Gastrocnemius medialis (tissue), 4 donors: ENCODE data around the gene WRAP73. TPM values are rescaled to one million over a fixed set of nuclear protein-coding genes. Genes with fewer than 3 reads are reported as not detected.

Experiments
- ATAC-seq, 2 donors: fragments of 150-250 bp; one replicate each; pipeline ENCODE4 v1.9.1; 2016
- DNase-seq, 2 donors: peaks; one replicate each; pipeline ENCODE4 v3.0.0-alpha.2; 2019
- H3K27ac ChIP-seq, 4 donors: fragments of 200-600 bp; sonication (generic); 1 replicate in 1 of 4; 2 replicates in 3 of 4; pipeline ENCODE4 v1.5.1; 2016 to 2018; ENCODE audit warnings: mild to moderate bottlenecking in 2 of 4, moderate library complexity in 1 of 4
- H3K27me3 ChIP-seq, 3 donors: fragments of 200-600 bp; sonication (generic) in 2 of 3; 1 replicate in 1 of 3; 2 replicates in 2 of 3; pipeline versions ENCODE4 v1.5.1 to v1.6.0; 2016 to 2019; ENCODE audit warnings: mild to moderate bottlenecking in 1 of 3, moderate library complexity in 1 of 3
- H3K36me3 ChIP-seq, 2 donors: fragments of 200-600 bp; sonication (generic) in 1 of 2; one replicate each; pipeline ENCODE4 v1.5.1; 2017 to 2018
- H3K4me1 ChIP-seq, 2 donors: fragments of 200-600 bp; sonication (generic) in 1 of 2; one replicate each; pipeline ENCODE4 v1.5.1; 2016 to 2017; ENCODE audit warnings: mild to moderate bottlenecking in 2 of 2
- H3K4me3 ChIP-seq, 4 donors: fragments of 200-600 bp; sonication (generic) in 3 of 4; 1 replicate in 1 of 4; 2 replicates in 3 of 4; pipeline ENCODE4 v1.5.1; 2016 to 2019; ENCODE audit warnings: mild to moderate bottlenecking in 2 of 4
- H3K9me3 ChIP-seq, 3 donors: fragments of 200-600 bp; sonication (generic) in 2 of 3; 1 replicate in 1 of 3; 2 replicates in 2 of 3; pipeline ENCODE4 v1.5.1; 2016 to 2019
- POLR2A ChIP-seq, 2 donors: fragments of 450-650 bp; IDR thresholded peaks; one replicate each; pipeline ENCODE4 v1.6.1; 2017; ENCODE audit warnings: antibody characterized with exemption in 2 of 2, mild to moderate bottlenecking in 2 of 2, moderate library complexity in 2 of 2
- in situ Hi-C, 4 donors: fragments of 200-750 bp; cut with MboI; loops; one replicate each; pipeline versions ENCODE4 v1.15.0 to v1.8.0; 2017; ENCODE audit warnings: low sequenced_read_pairs in 4 of 4
- intact Hi-C: fragments of 100-400 bp; cut with DNase I; formaldehyde crosslinking; loops from one replicate; pipeline ENCODE4 v1.15.1; 2023; ENCODE audit warnings: low total_unique reads
- total RNA-seq, 4 donors: library from RNA; depleted of rRNA; stranded (reverse); fragments of >200 nt; gene quantifications; one replicate each; pipeline versions ENCODE4 v1.1.0 to v1.2.3, GENCODE V29; 2016
- TF ChIP-seq, protein P1 (sequence below), 5 experiments: fragments of 450-650 bp in 3 of 5; fragments of 200-600 bp in 2 of 5; sonication (generic) in 2 of 5; IDR thresholded peaks in 4 of 5; conservative IDR thresholded peaks in 1 of 5; 1 replicate in 4 of 5; 2 replicates in 1 of 5; pipeline ENCODE4 v1.5.1; 2016 to 2019; ENCODE audit warnings: antibody characterized with exemption in 5 of 5, mild to moderate bottlenecking in 3 of 5, moderate library complexity in 3 of 5

The WRAP73 gene
- total RNA-seq, 4 donors from 2014 or later, result 12.7 to 16.1 (median 14.2) TPM

DNA sequence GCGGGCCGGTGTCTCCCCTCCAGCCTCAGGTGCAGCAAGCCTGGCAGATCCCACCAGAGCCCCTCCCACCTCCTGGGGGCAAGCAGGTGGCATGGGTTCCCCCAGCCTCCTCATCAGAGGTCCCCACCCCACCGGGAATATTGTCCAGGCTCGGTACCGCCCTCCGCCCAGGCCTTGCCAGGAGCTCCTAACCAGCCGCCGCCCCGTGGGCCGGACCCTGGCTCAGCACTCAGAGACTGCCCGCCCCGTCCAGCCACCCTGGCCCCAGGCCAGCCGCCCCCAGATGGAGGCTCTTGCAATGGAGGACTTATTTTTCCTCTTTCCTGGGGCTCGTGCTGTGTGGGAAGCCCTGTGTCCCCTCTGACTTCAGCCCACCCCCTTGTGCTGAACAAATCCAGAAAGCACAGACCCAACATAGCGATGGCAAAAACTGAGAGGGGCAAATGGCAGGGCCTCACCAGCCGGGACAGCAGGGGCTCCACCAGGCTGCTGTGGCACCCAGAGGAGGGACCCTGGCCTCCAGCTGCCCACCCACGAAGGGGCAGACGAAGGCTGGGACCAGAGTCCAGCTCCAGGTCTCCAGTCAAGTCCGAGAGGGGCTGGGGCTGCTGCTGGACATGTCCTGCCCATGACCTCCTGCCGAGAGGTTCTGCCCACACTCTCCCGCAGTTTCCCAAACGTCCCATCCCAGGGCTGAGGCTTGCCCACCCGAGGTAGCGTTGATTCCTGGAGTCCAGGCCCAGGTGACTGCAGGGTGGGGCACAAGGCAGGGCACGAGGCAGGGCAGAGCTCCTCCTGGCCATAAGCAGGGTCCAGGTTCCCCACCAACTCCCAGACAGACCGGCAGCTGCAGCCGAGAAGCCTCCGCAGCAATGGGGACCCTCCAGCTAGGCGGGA, 46.1 kb downstream of the WRAP73 start:
- Histone ChIP-seq H3K4me1 (peaks cover 0 to 11% of the 10 kb centered on the region in 2 donors), H3K4me3 (no peak overlapping the region), H3K27ac (no peak overlapping the region), H3K36me3 (no peaks in the 10 kb centered on the region), H3K27me3 (peaks cover 0 to 24% (median 0%) of the 10 kb centered on the region in 3 donors), H3K9me3 (no peaks in the 10 kb centered on the region)
- ATAC-seq, result no peak
- intact Hi-C loops (no loop called here), in situ Hi-C loops (no loop called here)
- no peak for DNase-seq
- TF ChIP-seq, protein P1, sequence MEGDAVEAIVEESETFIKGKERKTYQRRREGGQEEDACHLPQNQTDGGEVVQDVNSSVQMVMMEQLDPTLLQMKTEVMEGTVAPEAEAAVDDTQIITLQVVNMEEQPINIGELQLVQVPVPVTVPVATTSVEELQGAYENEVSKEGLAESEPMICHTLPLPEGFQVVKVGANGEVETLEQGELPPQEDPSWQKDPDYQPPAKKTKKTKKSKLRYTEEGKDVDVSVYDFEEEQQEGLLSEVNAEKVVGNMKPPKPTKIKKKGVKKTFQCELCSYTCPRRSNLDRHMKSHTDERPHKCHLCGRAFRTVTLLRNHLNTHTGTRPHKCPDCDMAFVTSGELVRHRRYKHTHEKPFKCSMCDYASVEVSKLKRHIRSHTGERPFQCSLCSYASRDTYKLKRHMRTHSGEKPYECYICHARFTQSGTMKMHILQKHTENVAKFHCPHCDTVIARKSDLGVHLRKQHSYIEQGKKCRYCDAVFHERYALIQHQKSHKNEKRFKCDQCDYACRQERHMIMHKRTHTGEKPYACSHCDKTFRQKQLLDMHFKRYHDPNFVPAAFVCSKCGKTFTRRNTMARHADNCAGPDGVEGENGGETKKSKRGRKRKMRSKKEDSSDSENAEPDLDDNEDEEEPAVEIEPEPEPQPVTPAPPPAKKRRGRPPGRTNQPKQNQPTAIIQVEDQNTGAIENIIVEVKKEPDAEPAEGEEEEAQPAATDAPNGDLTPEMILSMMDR (IDR thresholded peaks at IDR 0.05 in 4 of 5, conservative IDR thresholded peaks at IDR 0.05 in 1 of 5), result no peak
- no peak for TF ChIP-seq POLR2A (IDR thresholded peaks at IDR 0.05)

DNA sequence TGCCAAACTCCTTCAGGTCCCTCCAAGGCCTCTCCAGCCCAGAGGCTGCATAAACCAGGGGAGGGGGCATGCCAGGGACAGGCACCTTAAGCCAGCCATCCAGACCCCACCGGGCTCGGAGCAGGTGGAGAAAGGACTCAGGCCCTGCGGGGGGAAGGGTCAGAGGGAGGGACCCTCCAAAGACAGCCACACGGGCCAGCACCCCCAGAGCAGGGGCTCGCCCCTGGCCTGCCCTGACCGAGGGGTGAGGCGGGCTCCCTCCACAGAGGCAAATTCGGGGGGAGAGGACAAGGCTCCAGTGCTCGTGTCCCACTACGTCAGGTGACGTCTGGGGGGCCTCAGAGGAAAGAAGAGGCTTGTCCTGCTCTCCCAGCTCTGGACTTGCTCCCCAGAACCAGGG, 46.7 kb downstream of the WRAP73 start:
- intact Hi-C loops (no loop called here), in situ Hi-C loops (no loop called here)
- peaks cover 4 to 18% of the 10 kb centered on the region in 2 donors for H3K4me1 ChIP-seq
- no peaks in the 10 kb centered on the region for H3K36me3 ChIP-seq
- H3K27ac ChIP-seq, result no peak overlapping the region
- H3K4me3 ChIP-seq, result no peak overlapping the region
- TF ChIP-seq, protein P1 (IDR thresholded peaks at IDR 0.05 in 4 of 5, conservative IDR thresholded peaks at IDR 0.05 in 1 of 5), result no peak
- no peak for TF ChIP-seq POLR2A (IDR thresholded peaks at IDR 0.05)
- ATAC-seq, result no peak
- peaks cover 0 to 17% (median 0%) of the 10 kb centered on the region in 3 donors for H3K27me3 ChIP-seq
- DNase-seq, result no peak
- H3K9me3 ChIP-seq, result no peaks in the 10 kb centered on the region

- DNase-seq, result no peak
- Histone ChIP-seq H3K4me1 (peaks cover 4 to 24% of the 10 kb centered on the region in 2 donors), H3K27me3 (peaks cover 0 to 9% (median 0%) of the 10 kb centered on the region in 3 donors), H3K9me3 (no peaks in the 10 kb centered on the region), H3K4me3 (no peak overlapping the region), H3K27ac (no peak overlapping the region), H3K36me3 (no peaks in the 10 kb centered on the region)
- in situ Hi-C loops (no loop called here), intact Hi-C loops (no loop called here)
- no peak for TF ChIP-seq POLR2A (IDR thresholded peaks at IDR 0.05)
- TF ChIP-seq, protein P1 (IDR thresholded peaks at IDR 0.05 in 4 of 5, conservative IDR thresholded peaks at IDR 0.05 in 1 of 5), result no peak
- no peak for ATAC-seq
Measured at GRCh38 chr1:3602375-3602774, 47.5 kb downstream of the WRAP73 start.

- ATAC-seq, result no peak
- Histone ChIP-seq H3K9me3 (no peaks in the 10 kb centered on the region), H3K4me1 (peaks cover 4 to 24% of the 10 kb centered on the region in 2 donors), H3K27me3 (peaks cover 0 to 3% (median 0%) of the 10 kb centered on the region in 3 donors), H3K27ac (no peak overlapping the region), H3K36me3 (no peaks in the 10 kb centered on the region), H3K4me3 (no peak overlapping the region)
- DNase-seq, result no peak
- TF ChIP-seq, protein P1 (IDR thresholded peaks at IDR 0.05 in 4 of 5, conservative IDR thresholded peaks at IDR 0.05 in 1 of 5), result no peak
- no peak for TF ChIP-seq POLR2A (IDR thresholded peaks at IDR 0.05)
- in situ Hi-C loops, result no loop called here
- intact Hi-C loops, result no loop called here
Measured at GRCh38 chr1:3601743-3602142, 48.2 kb downstream of the WRAP73 start.
